ENCODE data around the gene MLF2.

MLF2 gene

DNA sequence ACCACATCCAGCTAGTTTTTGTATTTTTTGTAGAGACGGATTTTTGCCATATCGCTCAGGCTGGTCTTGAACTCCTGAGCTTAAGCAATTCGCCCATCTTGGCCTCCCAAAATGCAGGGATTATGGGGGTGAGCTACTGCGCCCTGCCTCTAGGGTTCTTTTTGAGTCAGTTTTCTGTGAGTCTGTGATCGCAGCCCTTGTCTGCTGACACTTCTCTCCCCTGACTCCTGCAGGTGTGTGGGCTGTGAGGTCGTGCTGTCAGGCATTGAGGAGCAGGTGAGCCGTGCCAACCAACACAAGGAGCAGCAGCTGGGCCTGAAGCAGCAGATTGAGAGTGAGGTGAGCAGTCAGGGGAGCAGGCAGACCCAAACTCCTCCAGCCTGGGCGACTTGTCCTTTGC is 22.8 kb downstream of the MLF2 start:
- TF ChIP-seq, protein P1, sequence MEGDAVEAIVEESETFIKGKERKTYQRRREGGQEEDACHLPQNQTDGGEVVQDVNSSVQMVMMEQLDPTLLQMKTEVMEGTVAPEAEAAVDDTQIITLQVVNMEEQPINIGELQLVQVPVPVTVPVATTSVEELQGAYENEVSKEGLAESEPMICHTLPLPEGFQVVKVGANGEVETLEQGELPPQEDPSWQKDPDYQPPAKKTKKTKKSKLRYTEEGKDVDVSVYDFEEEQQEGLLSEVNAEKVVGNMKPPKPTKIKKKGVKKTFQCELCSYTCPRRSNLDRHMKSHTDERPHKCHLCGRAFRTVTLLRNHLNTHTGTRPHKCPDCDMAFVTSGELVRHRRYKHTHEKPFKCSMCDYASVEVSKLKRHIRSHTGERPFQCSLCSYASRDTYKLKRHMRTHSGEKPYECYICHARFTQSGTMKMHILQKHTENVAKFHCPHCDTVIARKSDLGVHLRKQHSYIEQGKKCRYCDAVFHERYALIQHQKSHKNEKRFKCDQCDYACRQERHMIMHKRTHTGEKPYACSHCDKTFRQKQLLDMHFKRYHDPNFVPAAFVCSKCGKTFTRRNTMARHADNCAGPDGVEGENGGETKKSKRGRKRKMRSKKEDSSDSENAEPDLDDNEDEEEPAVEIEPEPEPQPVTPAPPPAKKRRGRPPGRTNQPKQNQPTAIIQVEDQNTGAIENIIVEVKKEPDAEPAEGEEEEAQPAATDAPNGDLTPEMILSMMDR (conservative IDR thresholded peaks at IDR 0.05; ENCODE audit: low read depth, low read length), result peak; percentile 3
- DNase-seq (ENCODE audit: low read depth), result no peak
- H3K4me3 ChIP-seq (ENCODE audit: low read depth, low read length), result no peak overlapping the region

GRCh38 chr12:6729186-6729585 is 23.8 kb downstream of the MLF2 start:
- TF ChIP-seq, protein P1 (conservative IDR thresholded peaks at IDR 0.05; ENCODE audit: low read depth, low read length), result no peak
- no peak for DNase-seq (ENCODE audit: low read depth)
- no peak overlapping the region for H3K4me3 ChIP-seq (ENCODE audit: low read depth, low read length)

GRCh38 chr12:6725350-6725749 is 27.6 kb downstream of the MLF2 start:
- TF ChIP-seq, protein P1 (conservative IDR thresholded peaks at IDR 0.05; ENCODE audit: low read depth, low read length), result no peak
- no peak for DNase-seq (ENCODE audit: low read depth)
- H3K4me3 ChIP-seq (ENCODE audit: low read depth, low read length), result no peak overlapping the region

- H3K4me3 ChIP-seq (ENCODE audit: low read depth, low read length), result peak overlapping the region; percentile 81
- TF ChIP-seq, protein P1 (conservative IDR thresholded peaks at IDR 0.05; ENCODE audit: low read depth, low read length), result no peak
- DNase-seq (ENCODE audit: low read depth), result no peak
Measured at GRCh38 chr12:6724409-6724797, 28.5 kb downstream of the MLF2 start.

GRCh38 chr12:6723607-6724408 is 29.1 kb downstream of the MLF2 start, which contains the start of gene COPS7A:
Gene COPS7A, plus strand, starts transcription at chr12:6724046. Its CDS starts 611 bp downstream, at chr12:6724657.
- DNase-seq (ENCODE audit: low read depth), result peak; percentile 99
- TF ChIP-seq, protein P1 (conservative IDR thresholded peaks at IDR 0.05; ENCODE audit: low read depth, low read length), result no peak
- peak within 1 kb of the TSS; percentile 81 for H3K4me3 ChIP-seq (ENCODE audit: low read depth, low read length)

GRCh38 chr12:6722863-6723262 is 30.1 kb downstream of the MLF2 start:
- no peak overlapping the region for H3K4me3 ChIP-seq (ENCODE audit: low read depth, low read length)
- no peak for DNase-seq (ENCODE audit: low read depth)
- TF ChIP-seq, protein P1 (conservative IDR thresholded peaks at IDR 0.05; ENCODE audit: low read depth, low read length), result no peak
